Inferior parietal cortex (tissue), 1 donor: ENCODE data around the gene S100PBP.
"Not testable (repeated sequence)": the region's sequence is repeated elsewhere in the genome, so short reads cannot be mapped to it uniquely, and the experiment has no call there.

Experiments
- DNase-seq: peaks from one replicate; pipeline ENCODE4 v3.0.0-alpha.2; 2016; ENCODE audit errors: extremely low spot score

Gene S100PBP

GRCh38 chr1:32784817-32785216, 32.6 kb upstream of the S100PBP start:
- no peak for DNase-seq

- DNase-seq, result no peak
Measured at GRCh38 chr1:32786856-32787255, 30.6 kb upstream of the S100PBP start.

- DNase-seq, result not testable (repeated sequence)
Measured at GRCh38 chr1:32789356-32789755, 28.1 kb upstream of the S100PBP start.

GRCh38 chr1:32791881-32792280, 25.6 kb upstream of the S100PBP start:
- no peak for DNase-seq

- DNase-seq, result not testable (repeated sequence)
Measured at GRCh38 chr1:32795763-32796162, 21.7 kb upstream of the S100PBP start.

GRCh38 chr1:32797456-32797855, 20.0 kb upstream of the S100PBP start:
- DNase-seq, result no peak

GRCh38 chr1:32798191-32798590, 19.3 kb upstream of the S100PBP start:
- no peak for DNase-seq

- DNase-seq, result no peak
Measured at GRCh38 chr1:32798679-32799416, 18.6 kb upstream of the S100PBP start.

- DNase-seq, result no peak
Measured at GRCh38 chr1:32801096-32801715, 16.2 kb upstream of the S100PBP start.

- DNase-seq, result not testable (repeated sequence)
Measured at GRCh38 chr1:32804460-32804859, 13.0 kb upstream of the S100PBP start.

GRCh38 chr1:32806290-32806689, 11.2 kb upstream of the S100PBP start:
- DNase-seq, result no peak

GRCh38 chr1:32806910-32807523, 10.4 kb upstream of the S100PBP start:
- no peak for DNase-seq

GRCh38 chr1:32808580-32808979, 8.9 kb upstream of the S100PBP start:
- DNase-seq, result no peak

GRCh38 chr1:32810358-32810757, 7.1 kb upstream of the S100PBP start:
- no peak for DNase-seq

- no peak for DNase-seq
Measured at GRCh38 chr1:32811265-32811664, 6.2 kb upstream of the S100PBP start.

- DNase-seq, result no peak
Measured at GRCh38 chr1:32811917-32812316, 5.5 kb upstream of the S100PBP start.

- no peak for DNase-seq
Measured at GRCh38 chr1:32813941-32814739, 3.3 kb upstream of the S100PBP start.

GRCh38 chr1:32816676-32817158, 736 bp upstream of the S100PBP start:
- peak; percentile 39 for DNase-seq

GRCh38 chr1:32817815-32818786, 648 bp downstream of the S100PBP start:
- DNase-seq, result peak; percentile 50

- DNase-seq, result no peak
Measured at GRCh38 chr1:32818804-32819541, 1.5 kb downstream of the S100PBP start.
